HG02885 (cell line): ENCODE data around the gene MDP1.
A peak's percentile ranks its signal among the peaks of the same experiment; 100 is the strongest.
"Not testable (repeated sequence)": the region's sequence is repeated elsewhere in the genome, so short reads cannot be mapped to it uniquely, and the experiment has no call there.

ENCODE experiments used
- ATAC-seq: cut with Tn5 transposase; IDR thresholded peaks from one replicate; pipeline ENCODE4 v1.9.1; 2021; ENCODE audit warnings: mild to moderate bottlenecking; ENCODE audit not compliant: unreplicated experiment, poor library complexity

Gene MDP1

DNA sequence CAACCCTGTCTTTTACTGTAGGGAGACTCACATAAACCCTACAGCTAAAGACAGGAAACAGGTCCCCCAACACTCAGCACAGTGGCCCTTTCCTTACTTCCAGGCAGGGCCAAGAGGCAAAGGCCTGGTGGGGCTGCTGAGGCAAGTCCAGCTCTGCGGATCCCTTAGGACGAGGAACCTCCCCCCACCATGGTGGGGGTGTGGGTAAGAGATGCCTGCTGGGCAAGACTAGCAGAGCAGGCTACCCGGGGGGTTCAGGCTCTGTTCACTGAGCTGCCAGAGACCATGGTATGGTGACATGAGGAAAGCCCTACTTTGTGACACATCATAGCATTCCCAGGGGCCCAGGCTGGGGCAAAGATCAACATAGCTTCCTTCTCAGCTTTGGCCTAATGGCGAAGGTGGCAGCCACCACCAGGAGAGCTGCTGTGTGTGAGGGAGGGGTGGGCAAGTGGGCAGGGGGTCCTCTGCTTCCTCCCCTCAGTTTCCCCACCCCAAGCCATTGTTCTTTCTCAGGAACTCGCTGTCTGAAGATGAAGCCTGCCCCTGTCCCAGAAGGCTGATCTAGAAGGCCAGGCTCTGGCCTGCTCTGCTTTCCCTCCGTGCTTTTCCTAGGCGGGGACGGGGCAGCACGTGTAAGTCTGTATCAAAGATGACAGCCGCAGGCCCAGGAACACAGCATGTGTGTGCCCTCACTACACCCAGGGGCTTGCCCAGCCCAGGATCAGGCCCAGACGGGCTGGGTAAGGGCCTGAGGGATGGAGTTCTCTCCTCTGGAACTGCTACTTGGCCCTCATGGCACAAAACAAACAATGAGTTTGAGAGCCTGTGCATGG lies 36.6 kb upstream of the MDP1 start:
- no peak for ATAC-seq

DNA sequence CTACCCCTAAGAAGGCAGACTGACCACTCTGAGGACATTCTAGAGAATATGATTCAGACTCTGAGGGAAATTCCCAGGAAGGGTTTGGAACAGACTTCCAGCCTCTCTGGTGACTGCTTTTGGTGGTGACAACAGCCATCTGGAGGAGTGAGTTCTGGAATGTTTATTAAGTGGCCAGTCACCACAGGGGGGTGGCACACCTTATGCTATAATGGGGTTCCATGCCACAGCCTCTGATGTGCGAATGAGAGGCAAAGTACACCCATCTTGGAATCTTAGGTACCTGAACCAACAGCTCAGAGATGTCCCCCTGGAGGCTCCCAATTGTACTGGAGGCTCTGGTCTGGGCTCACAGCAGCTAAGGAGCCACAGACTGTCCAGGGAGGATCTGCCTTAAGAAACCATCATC lies 36.0 kb upstream of the MDP1 start:
- no peak for ATAC-seq

DNA sequence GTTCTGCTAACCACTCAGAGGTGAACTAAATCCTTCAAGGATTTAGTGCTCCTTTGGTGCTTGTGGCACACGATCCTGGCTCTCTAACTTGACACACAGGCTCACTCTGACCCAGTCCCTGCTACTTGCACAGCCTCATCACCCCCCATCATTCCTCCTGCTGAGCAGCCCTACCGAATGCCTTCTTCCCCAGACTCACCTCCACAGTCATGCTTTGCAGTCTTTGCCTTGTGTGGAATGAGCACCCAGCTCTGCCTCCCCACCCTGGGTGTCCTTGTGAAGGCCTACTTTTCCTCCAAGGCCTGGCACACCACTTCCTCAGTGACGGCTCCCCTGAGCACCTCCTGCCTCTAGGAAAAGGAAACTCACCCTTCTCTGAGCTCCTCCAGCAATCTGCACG lies 34.5 kb upstream of the MDP1 start:
- no peak for ATAC-seq

DNA sequence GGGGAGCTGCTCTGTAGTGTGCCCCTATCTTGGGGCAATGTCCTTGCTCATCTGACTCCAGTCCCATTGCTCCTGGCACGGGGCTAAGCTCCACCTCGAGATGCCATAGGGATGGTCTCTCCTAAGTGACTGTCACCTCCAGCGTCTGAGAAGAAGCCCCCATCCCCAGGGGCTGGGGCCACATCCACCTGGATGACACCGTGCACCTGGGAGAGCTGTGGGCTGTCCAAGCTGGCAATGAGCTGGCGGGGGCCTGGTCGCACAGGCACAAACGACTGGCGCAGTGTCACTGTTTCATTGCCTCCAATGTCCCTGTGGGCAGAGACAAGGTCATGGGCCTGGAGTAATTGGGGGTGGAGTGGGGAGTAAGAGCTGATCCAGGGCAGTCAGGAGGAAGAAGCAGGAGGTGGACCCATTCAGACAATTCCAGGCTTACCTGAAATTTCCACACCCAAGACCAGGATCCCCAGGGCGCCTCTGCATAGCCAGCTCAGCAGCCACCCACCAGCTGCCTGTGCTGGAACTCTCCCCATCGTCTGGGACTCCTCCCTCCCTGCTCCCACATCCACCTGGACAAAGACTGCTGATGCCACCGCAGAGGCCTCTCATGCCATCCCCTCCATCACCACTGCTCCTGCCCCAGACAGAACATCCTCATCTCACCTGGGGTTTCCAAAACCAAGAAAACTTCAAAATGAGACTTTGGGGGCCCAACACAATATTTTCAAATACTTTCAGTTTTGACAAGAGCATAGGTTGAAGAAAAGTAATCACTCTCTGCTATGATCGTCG lies 33.6 kb upstream of the MDP1 start:
- ATAC-seq, result no peak

DNA sequence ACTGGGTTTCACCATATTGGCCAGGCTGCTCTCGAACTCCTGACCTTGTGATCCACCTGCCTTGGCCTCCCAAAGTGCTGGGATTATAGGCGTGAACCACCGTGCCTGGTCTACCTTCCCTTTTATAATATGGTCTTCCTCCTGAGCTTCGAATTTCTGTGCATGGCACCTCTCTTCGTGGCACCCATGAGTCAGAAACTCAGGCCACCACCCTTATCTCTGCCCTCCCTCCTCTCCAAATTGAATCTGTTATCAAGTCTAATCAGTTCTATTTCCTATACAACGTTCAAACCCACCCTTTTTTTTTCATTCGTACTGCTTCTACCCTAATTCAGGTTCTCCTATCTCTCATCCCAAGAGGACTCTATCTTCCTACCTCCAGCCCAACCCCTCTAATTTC lies 31.6 kb upstream of the MDP1 start:
- ATAC-seq, result no peak

DNA sequence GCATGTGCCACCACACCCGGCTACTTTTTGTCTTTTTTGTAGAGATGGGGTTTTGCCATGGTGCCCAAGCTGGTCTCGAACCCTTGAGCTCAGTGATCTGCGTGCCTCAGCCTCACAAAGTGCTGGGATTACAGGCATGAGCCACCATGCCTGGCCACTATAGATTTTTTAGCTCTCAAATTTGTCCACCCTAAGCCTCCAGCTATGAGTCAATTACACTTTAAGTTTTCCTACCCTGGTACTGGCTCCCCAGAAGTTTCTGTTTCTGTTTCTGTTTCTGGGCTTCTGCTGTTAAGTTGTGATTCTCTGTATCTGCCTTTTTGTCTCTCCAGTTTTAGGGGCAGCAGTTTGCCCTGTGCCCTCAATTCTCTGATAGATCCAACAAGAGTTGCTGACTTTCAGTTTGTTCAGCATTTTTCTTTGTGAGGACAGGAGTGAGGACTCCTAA lies 30.9 kb upstream of the MDP1 start:
- ATAC-seq, result no peak

DNA sequence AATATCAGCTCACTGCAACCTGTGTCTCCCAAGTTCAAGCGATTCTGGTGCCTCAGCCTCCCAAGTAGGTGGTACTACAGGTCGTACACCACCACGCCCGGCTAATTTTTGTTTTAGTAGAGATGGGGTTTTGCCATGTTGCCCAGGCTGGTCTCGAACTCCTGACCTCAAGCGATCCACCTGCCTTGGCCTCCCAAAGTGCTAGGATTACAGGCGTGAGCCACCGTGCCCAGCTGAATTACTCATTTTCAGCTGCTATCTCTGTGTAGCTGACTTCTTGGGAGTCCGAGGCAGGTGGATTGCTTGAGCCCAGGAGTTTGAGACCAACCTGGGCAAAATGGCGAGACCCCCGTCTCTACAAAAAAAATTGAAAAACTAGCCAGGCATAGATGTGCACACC lies 29.5 kb upstream of the MDP1 start:
- not testable (repeated sequence) for ATAC-seq

DNA sequence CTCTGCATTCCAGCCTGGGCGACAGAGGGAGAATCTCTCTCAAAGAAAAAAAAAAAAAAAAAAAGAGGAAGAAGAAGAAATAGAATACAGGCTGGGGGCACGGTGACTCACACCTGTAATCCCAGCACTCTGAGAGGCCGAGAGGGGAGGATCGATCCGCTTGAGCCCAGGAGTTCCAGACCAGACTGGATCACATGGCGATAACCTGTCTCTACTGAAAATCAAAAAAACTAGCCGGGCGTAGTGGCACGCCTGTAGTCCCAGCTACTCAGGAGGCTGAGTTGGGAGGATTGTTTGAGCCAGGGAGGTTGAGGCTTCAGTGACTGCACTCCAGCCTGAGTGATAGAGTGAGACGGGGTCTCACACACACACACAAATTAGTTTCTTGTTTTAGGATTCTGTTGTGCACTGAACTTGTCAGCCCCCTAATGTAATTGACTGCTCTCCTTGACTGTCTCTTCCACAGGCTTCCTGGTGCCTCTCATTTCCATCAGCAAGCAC lies 27.5 kb upstream of the MDP1 start:
- ATAC-seq, result no peak

DNA sequence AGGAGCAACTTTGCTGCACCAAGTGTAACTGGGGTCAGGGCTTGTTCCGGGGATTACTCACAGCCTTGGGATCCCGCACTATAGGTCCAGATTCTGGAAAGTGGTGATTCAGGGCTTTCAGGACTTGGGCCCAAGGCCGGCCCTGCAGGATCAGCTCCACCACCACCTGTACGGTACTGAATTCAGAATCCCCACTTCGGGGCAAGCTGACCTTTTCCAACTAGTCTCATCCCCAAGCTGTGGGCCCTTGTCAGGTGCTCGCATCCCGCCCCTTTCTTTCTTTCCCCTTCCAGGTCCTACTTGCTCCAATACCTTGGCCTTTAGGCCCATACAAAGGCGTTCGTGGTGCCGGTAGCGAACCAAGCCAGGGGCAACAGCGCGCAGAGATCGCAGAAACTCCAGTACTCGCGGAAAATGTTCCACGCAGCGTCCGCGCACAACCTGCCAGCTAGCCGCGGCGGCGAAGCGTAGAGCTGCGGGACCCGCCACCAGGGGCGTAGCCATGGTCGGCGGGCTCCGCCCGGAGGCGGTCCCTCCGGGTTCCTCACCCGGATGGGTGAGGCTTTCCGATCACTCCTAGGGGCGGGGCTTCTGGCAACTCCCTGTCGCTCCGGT lies 26.1 kb upstream of the MDP1 start:
- ATAC-seq, result peak; percentile 82

DNA sequence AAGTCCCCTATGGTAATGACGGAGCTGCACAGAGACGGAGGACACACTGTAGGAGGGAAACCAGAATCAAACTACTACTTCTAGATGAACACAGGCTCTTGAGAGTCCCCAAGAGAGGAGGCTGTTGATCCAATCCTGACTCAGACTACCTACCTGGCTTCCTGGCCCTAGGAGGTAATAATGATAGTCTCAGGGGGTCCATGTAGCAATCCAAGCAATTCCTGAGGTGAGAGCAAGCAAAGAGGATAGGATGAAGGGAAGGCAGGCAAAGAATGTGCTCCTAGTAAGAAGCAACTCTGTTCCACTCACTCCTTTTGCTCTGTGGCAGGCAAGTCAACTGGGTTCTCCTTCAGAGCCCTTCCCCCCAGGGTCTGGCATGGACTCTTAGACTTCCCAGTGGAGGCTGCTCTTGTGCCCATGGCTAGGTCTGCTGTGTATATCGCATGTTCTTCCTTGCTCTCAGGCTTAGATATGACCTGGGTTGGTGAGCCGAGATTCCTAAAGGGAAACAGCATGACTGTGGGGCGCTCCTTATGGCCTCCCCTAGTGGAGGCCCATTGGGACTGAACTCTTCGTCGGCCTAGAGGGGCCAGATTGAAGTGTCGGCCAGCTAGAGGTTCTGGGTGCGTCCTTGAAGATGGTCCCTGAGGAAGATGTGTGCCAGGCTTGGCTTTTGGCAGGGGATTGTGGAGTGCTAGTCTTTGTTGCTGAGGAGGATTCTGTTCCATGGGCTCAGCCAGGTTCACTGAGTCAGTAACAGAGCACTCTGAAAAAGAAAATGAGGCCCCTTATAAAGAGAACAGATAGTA lies 24.4 kb upstream of the MDP1 start:
- ATAC-seq, result no peak

DNA sequence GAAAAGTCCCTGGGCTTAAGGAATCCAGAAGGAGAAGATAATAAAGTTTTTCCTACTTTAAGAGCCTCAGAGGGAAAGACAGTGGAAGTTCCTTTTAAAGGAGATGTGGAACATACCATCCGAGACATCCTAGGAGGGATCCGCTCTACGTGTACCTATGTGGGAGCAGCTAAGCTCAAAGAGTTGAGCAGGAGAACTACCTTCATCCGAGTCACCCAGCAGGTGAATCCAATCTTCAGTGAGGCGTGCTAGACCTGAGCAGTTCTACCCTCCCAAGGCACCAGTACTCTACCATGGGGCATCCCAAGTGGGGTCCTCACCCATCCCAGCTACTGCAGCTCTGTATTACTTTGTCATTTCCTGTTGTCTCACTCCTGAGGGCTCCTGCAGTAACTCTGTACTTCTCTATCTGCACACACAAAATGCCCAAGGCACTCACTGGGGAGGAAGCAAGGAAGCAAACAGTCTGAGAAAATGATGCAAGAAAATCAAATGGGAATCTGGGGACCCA lies 22.7 kb upstream of the MDP1 start:
- no peak for ATAC-seq

DNA sequence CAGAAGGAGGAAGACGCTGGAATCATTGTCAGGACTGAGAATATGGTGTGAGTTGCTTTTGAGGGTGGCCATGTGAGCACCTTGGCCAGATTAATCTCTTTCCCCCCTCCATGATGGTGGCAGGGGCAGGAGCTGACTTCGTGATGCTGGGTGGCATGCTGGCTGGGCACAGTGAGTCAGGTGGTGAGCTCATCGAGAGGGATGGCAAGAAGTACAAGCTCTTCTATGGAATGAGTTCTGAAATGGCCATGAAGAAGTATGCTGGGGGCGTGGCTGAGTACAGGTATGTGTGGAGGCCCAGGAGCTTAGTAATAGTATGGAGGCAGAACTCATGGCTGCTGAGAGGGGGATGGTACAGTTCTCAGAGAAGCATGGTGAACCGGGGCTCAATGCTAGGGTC lies 22.3 kb upstream of the MDP1 start:
- ATAC-seq, result no peak

DNA sequence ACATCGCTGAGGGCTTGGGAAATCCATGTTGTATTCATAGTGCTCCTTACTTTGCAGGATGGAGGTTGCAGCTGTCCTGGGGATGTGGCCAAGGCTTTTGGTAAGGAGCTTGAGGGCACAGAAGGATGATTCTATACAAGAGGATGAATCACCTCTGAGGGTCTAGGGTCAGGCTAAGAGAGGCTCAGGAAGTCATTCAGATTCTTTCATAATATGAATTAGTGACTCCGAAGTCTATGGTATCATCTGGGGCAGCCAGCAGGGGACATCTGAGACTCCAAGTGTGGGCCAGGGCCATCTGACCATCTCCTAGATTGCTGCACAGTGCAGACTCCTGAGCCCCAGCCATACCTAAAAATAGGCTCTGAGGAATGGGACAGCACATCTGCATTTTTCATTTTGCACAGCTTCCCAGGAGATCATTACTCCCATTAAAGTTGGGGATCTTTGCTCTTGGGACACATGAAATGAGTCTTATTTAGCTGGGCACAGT lies 21.6 kb upstream of the MDP1 start:
- ATAC-seq, result no peak

DNA sequence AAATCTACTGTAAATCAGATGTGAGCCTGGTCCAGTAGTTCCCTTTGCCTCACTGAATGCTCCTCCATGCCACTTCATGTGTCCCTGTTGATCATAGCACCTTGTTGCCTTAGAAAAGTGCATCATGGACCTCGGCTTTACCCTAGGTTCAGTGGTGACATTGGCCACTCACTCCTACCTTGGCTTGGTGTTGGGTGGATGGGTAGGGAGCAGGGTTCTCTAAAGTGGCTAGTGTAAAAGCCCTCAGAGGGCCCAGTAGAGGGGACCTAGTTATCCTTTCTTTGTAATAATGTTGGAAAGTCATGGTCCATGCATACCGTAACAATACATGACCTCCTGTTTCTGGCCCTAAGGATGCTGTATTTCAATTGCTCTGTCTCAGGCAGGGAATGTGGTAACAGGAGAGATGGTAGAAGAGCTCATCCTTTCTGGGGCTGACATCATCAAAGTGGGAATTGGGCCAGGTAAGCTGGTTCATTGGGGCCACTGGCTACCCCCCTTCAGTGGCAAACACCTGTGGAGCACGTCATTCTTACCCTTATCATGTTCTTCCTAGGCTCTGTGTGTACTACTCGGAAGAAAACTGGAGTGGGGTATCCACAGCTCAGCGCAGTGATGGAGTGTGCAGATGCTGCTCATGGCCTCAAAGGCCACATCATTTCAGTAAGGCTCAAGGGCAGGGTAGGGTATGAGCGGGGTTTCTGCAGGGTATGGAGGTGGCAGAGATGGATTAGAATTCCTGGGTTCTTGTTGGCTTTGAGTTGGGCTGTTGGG lies 21.0 kb upstream of the MDP1 start:
- no peak for ATAC-seq

DNA sequence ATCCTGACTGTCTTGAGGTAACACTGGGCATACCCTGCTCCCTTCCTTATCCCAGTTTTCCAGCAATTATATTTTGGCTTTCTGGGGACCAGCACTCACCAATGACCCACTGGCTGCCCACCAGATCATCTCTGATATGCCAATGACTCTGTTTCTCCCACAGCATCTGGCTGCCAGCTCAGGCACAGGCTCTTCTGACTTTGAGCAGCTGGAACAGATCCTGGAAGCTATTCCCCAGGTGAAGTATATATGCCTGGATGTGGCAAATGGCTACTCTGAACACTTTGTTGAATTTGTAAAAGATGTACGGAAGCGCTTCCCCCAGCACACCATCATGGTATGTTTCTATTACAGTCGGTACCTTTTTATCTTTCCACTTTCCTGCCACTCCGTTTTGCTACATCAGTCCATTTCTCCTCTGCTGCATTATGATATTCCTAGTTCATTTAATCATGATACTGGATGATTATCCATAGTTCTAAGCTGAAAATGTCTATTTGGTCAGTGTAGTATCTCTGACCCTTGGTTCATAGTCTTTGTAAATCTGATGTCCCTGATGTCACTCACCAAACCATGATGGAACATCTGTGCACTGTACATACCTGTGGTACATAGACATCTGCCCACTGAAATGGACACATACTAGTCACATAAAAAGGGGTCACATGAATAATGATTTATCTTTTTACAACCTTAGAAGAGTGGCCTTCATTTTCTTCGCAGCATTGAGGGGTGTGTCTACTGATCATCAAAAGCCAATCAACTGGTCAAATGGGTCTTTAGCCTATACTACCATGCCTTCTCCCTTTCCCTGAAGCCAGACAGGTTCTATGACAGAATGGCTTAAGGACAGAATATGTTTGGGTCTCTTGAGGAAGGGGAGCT lies 20.2 kb upstream of the MDP1 start:
- ATAC-seq, result no peak

DNA sequence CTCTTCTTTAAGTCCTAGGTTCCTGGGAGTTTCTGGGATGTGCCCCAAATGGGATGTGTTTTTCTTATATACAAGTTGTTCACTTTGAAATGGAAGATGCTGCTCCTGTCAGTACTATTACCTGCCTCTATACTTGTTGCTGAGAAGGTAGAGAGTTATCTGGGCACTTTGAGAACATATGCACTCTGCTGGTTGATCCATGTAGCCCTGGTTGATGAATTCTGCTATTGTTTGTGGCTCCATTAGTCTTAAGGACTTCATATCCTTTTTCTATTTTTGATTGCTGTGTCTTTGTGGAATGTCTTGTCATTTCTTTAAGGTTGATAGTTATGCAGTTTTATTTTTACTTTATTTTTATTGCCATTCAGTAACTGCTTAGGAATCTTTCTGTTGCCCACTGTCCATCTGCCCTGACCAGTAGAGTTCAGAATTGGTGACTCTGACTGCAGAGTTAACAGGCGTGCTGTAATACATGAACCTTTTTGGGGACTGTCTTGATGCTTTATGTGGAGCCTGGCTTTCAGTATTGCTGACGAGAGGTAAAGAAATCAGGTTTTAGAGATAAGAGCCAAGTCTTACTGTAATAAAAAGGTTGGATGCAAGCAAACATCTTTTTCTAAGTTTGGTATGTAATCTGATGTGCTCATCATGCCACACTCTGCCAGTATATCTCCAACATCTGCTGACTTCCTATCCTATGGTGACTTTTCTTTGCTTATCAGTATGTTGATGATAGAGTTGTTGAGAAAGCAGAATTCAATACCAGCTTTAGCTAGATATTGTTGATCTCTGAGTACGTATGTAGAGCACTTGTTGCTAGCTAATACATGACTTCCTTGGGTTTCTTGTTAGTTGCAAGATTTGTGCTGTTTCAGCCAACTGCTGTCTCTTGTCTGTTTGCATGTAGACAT lies 18.5 kb upstream of the MDP1 start:
- no peak for ATAC-seq

DNA sequence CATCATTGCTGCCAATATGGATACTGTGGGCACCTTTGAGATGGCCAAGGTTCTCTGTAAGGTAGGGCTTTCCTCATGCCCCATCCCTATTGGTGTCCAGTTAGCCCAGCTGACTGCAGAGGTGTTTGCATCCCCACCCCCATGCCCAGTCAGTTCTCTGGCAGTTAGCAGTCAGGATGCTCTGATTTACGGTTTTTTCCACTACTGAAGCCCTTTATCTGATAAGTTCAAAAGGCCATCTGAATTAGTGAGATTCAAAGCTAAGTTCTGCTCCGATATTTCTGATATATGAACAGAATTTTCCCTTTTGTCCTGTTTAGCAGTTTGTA lies 17.6 kb upstream of the MDP1 start:
- ATAC-seq, result no peak
